Activated naive CD8-positive, alpha-beta T cell treated with anti-CD3 and anti-CD28 coated beads, Interleukin-2, amount 10 ng/mL, durations not matched to agents 7 days and 5 days (primary cell): ENCODE measurements around the gene MOB2. TPM values are rescaled to one million over a fixed set of nuclear protein-coding genes. Genes with fewer than 3 reads are reported as not detected.
"Not testable (repeated sequence)": the region's sequence is repeated elsewhere in the genome, so short reads cannot be mapped to it uniquely, and the experiment has no call there.

ENCODE experiments used
- ATAC-seq: fragments of 150-1000 bp; cut with Tn5 transposase; one replicate; pipeline ENCODE4 v1.10.0; 2021; ENCODE audit warnings: low read depth, moderate library complexity
- POLR2A ChIA-PET: fragments of 350-600 bp; sonication (Branson Sonifier 250); formaldehyde crosslinking; loops from one replicate; lab custom pipeline; 2021; ENCODE audit warnings: antibody characterized with exemption; lab: Charles Lee
- DNase-seq: peaks from one replicate; pipeline ENCODE4 v3.0.0; 2021
- H3K27ac Mint-ChIP-seq: one replicate; pipeline ENCODE4 v1.8.0; 2022; ENCODE audit warnings: mild to moderate bottlenecking, mixed read lengths
- H3K27me3 Mint-ChIP-seq: one replicate; pipeline ENCODE4 v1.8.0; 2022; ENCODE audit warnings: mild to moderate bottlenecking, moderate library complexity, mixed read lengths
- H3K36me3 Mint-ChIP-seq: one replicate; pipeline ENCODE4 v1.8.0; 2021; ENCODE audit warnings: mild to moderate bottlenecking, mixed read lengths
- H3K4me1 Mint-ChIP-seq: one replicate; pipeline ENCODE4 v1.8.0; 2021; ENCODE audit warnings: mixed read lengths
- H3K4me3 Mint-ChIP-seq: one replicate; pipeline ENCODE4 v1.8.0; 2022; ENCODE audit warnings: mild to moderate bottlenecking, moderate library complexity, mixed read lengths
- H3K9me3 Mint-ChIP-seq: one replicate; pipeline ENCODE4 v1.8.0; 2021; ENCODE audit warnings: mixed read lengths
- total RNA-seq, 2 experiments: library from RNA; stranded (reverse); gene quantifications; one replicate each; pipeline ENCODE4 v1.2.3, GENCODE V29; 2021

The MOB2 gene
- total RNA-seq, 2 experiments from 2014 or later = 43.2 to 47.2 TPM

- DNase-seq = no peak
- Mint-ChIP-seq H3K9me3 (no peaks in the 10 kb centered on the region), H3K4me1 (no peaks in the 10 kb centered on the region), H3K4me3 (no peak overlapping the region), H3K27me3 (no peaks in the 10 kb centered on the region), H3K36me3 (no peaks in the 10 kb centered on the region), H3K27ac (no peak overlapping the region)
- POLR2A ChIA-PET = no interaction called here
- no peak for ATAC-seq
These were observed 53.0 kb downstream of the MOB2 start for GRCh38 chr11:1433568-1433967.

DNA sequence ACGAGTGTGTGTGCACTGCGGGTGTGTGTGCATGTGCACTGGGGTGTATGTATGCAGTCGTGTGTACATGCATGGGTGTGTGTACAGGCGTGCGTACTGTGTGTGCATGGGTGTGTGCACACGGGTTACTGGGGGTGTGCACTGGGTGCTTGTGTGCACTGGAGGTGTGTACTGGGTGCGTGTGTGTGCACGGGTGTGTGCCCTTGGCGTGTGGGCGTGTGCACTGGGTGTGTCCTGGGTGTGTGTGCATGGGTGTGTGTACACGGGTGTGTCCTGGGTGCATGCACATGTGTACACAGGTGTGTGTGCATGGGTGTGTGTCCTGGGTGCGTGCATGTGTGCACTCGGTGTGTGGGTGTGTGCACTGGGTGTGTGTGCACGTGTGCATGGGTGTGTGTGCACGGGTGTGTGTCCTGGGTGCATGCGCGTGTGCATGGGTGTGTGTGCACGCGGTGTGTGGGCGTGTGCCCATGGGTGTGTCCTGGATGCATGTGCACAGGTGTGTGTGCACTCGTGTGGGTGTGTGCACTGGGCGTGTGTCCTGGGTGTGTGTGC, 57.7 kb downstream of the MOB2 start:
- H3K27ac Mint-ChIP-seq = no peak overlapping the region
- H3K36me3 Mint-ChIP-seq = no peaks in the 10 kb centered on the region
- H3K9me3 Mint-ChIP-seq = no peaks in the 10 kb centered on the region
- no peak for ATAC-seq
- POLR2A ChIA-PET = no interaction called here
- H3K4me1 Mint-ChIP-seq = no peaks in the 10 kb centered on the region
- no peaks in the 10 kb centered on the region for H3K27me3 Mint-ChIP-seq
- H3K4me3 Mint-ChIP-seq = no peak overlapping the region
- DNase-seq = no peak

GRCh38 chr11:1425439-1425838, 61.1 kb downstream of the MOB2 start:
- POLR2A ChIA-PET = no interaction called here
- Mint-ChIP-seq H3K27me3 (no peaks in the 10 kb centered on the region), H3K9me3 (peaks cover 2% of the 10 kb centered on the region), H3K27ac (no peak overlapping the region), H3K4me1 (no peaks in the 10 kb centered on the region), H3K4me3 (no peak overlapping the region), H3K36me3 (no peaks in the 10 kb centered on the region)
- DNase-seq (no peak), ATAC-seq (no peak)

GRCh38 chr11:1425006-1425405, 61.6 kb downstream of the MOB2 start:
- Mint-ChIP-seq H3K9me3 (peaks cover 2% of the 10 kb centered on the region), H3K4me1 (no peaks in the 10 kb centered on the region), H3K4me3 (no peak overlapping the region), H3K27me3 (no peaks in the 10 kb centered on the region), H3K27ac (no peak overlapping the region), H3K36me3 (no peaks in the 10 kb centered on the region)
- ATAC-seq = no peak
- no peak for DNase-seq
- POLR2A ChIA-PET = no interaction called here

GRCh38 chr11:1423406-1423805, 63.2 kb downstream of the MOB2 start:
- ATAC-seq, H3K4me1 Mint-ChIP-seq, H3K4me3 Mint-ChIP-seq, H3K36me3 Mint-ChIP-seq, H3K27ac Mint-ChIP-seq, POLR2A ChIA-PET, H3K27me3 Mint-ChIP-seq, H3K9me3 Mint-ChIP-seq, DNase-seq: not testable (repeated sequence)

DNA sequence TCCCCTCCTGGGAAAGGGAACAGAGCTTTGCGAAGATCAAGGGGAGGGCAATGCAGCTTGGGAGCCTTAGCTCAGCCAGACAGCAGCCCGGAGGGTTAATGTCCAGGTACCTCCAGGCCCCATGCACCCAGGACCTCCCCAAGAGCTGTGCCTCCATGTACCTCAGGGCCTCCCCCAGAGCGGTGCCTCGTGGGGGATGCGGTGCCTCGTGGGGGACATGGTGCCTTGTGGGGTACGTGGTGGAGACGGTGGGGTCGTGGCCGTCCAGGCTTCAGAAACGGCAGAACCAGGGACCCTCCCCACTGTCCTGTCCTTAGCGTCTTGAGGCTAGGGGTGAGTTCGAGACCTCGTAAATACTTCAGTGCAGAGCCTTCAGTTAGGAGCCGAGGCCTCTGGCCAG, 63.6 kb downstream of the MOB2 start:
- DNase-seq (no peak), ATAC-seq (no peak)
- Mint-ChIP-seq H3K36me3 (no peaks in the 10 kb centered on the region), H3K9me3 (peaks cover 7% of the 10 kb centered on the region), H3K4me3 (no peak overlapping the region), H3K27ac (no peak overlapping the region), H3K4me1 (no peaks in the 10 kb centered on the region), H3K27me3 (no peaks in the 10 kb centered on the region)
- POLR2A ChIA-PET = no interaction called here

DNA sequence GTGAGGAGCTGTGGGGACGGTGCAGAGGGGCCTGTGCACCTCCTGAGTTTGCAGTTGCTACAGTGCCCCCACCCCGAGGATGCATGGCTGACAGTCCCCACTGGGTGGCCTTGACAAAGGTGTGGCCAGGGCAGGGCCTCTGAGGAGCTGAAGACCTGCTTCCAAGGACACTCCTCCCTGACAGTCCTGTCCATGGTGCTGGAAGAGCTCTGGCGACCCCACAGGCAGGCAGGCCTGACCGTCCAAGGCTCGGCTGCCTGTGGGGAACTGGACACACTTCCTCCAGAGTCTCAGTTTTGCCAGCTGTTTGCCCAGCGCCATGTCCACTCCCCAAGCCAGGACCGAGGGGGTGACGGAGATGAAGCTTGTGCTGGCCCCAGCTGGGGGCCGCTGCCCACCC, 64.1 kb downstream of the MOB2 start:
- DNase-seq = no peak
- no peaks in the 10 kb centered on the region for H3K36me3 Mint-ChIP-seq
- POLR2A ChIA-PET = interaction anchor here (0.6 kb wide), 1 partner anchor 401 kb away, joined by 12 read pairs; no protein-coding TSS in a partner anchor
- H3K4me1 Mint-ChIP-seq = no peaks in the 10 kb centered on the region
- H3K27me3 Mint-ChIP-seq = no peaks in the 10 kb centered on the region
- ATAC-seq = no peak
- H3K9me3 Mint-ChIP-seq = peaks cover 7% of the 10 kb centered on the region
- H3K4me3 Mint-ChIP-seq = no peak overlapping the region
- H3K27ac Mint-ChIP-seq = no peak overlapping the region

DNA sequence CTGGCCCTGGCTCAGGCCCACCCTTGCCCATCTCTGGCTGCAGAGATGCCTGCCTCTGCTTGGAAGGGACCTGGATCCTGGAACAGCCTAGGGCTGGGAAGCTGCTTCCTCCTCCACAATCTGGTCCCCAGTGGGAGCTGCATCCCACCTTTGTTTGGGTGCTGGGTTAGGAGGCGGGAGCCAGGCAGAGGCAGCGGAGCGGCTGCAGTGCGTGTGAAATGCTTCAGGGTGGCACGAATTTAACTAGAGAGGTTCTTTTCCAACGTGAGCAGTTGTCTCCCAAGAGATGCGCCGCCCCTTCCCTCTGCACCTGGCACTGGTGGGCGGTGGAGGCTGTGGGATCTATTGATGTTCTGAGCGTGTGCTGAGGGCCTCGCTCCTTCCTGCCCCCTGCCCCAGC, 65.3 kb downstream of the MOB2 start:
- Mint-ChIP-seq H3K27me3 (no peaks in the 10 kb centered on the region), H3K9me3 (peaks cover 9% of the 10 kb centered on the region), H3K4me1 (no peaks in the 10 kb centered on the region), H3K36me3 (peaks cover 1% of the 10 kb centered on the region), H3K4me3 (no peak overlapping the region), H3K27ac (no peak overlapping the region)
- DNase-seq (no peak), ATAC-seq (no peak)
- POLR2A ChIA-PET = no interaction called here

DNA sequence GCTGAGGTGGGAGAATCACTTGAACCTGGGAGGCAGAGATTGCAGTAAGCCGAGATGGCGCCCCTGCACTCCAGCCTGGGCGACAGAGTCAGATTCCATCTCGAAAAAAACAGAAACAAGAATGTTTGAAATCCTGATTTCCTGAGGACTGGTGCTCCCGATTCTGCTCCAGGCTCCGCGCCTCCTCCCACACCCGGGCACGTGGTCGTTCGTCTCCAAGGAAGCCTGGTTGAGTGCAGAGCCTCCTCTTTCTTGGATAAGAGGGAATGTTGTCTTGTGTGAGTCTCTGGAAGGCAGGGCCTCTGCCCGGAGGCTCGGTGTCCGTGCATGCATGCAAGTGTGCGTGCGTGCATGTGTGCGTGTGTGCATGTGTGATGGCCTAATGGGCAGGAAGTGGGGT, 66.8 kb downstream of the MOB2 start:
- DNase-seq (no peak), ATAC-seq (no peak)
- Mint-ChIP-seq H3K4me1 (no peaks in the 10 kb centered on the region), H3K9me3 (peaks cover 9% of the 10 kb centered on the region), H3K27ac (no peak overlapping the region), H3K36me3 (peaks cover 1% of the 10 kb centered on the region), H3K4me3 (no peak overlapping the region), H3K27me3 (no peaks in the 10 kb centered on the region)
- POLR2A ChIA-PET = no interaction called here

Other genes starting within 250 kb of the MOB2 start
- 10 to 100 TPM; 36.7 to 37.5 TPM for gene TOLLIP, start 177.1 kb downstream of the MOB2 start, total RNA-seq
- gene BRSK2, start 96.8 kb downstream of the MOB2 start, total RNA-seq = under 1 TPM; 0.36 to 0.37 TPM
- gene DUSP8, start 85.5 kb upstream of the MOB2 start, total RNA-seq = 1 to 10 TPM; 3.4 to 3.7 TPM
- not detected for gene KRTAP5-1, start 98.5 kb upstream of the MOB2 start, total RNA-seq
- gene KRTAP5-2, start 111.5 kb upstream of the MOB2 start, total RNA-seq = not detected
- gene KRTAP5-3, start 121.7 kb upstream of the MOB2 start, total RNA-seq = not detected
- gene KRTAP5-4, start 135.4 kb upstream of the MOB2 start, total RNA-seq = not detected
- gene KRTAP5-5, start 143.0 kb upstream of the MOB2 start, total RNA-seq = not detected
- not detected for gene KRTAP5-6, start 210.4 kb upstream of the MOB2 start, total RNA-seq